ENCODE data around the gene PIP5KL1. TPM values are rescaled to one million over a fixed set of nuclear protein-coding genes. Genes with fewer than 3 reads are reported as not detected.

The PIP5KL1 gene
- total RNA-seq, 4 donors from 2014 or later, result 4.6 TPM; not detected in 3

DNA sequence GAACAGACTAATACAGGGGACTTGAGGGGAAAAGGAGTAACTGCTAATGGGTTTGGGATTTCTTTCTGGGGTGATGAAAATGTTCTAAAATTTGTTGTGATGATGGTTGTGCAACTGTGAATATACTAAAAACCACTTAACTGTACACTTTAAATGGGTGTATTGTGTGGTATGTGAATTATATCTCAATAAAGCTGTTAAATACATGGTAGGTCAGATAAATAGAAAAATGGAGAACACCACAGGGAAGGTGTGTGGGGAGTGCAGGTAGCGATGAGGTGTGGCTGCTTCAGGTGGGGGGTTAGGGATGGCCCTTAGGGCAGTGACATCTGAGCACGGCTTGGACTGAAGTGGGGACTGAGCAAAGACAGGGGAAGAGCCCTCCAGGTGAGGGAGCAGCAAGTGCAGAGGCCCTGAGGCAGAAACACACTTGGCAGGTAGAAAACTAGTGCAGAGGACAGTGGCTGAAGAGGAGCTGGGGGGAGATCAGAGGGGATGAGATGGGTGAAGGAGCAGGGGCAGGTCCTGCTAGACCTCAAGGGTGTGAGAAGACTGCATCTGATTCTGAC, 29.3 kb upstream of the PIP5KL1 start:
- 82 to 88% methylated on average over 2 of the region's 2 CpGs for WGBS, 2 donors (ENCODE audit: low coverage in 1 of 2)
- Histone ChIP-seq H3K4me1 (peaks cover 66 to 76% (median 68%) of the 10 kb centered on the region in 4 donors), H3K9me3 (no peaks in the 10 kb centered on the region), H3K27ac (peak overlapping the region; percentile 94 to 98 (median 98)), H3K4me3 (no peak overlapping the region), H3K36me3 (no peaks in the 10 kb centered on the region), H3K27me3 (no peaks in the 10 kb centered on the region)
- intact Hi-C loops (cut with DNase I; ENCODE audit: low total_unique reads), result no loop called here
- in situ Hi-C loops (cut with MboI; ENCODE audit: low pct_ligation_motif_present in 1 of 4, low pct_unique_long_range_greater_than_20kb in 1 of 4, low sequenced_read_pairs in 3 of 4), result loop anchor here in 1 of 4 donors (25.0 kb wide), 1 partner anchor 152 kb away; no protein-coding TSS in a partner anchor
- DNase-seq, result no peak
- TF ChIP-seq POLR2AphosphoS5 (IDR thresholded peaks at IDR 0.05) (no peak), POLR2A (IDR thresholded peaks at IDR 0.05) (no peak), EP300 (IDR thresholded peaks at IDR 0.05; ENCODE audit: low read depth) (no peak)
- TF ChIP-seq, protein P1, sequence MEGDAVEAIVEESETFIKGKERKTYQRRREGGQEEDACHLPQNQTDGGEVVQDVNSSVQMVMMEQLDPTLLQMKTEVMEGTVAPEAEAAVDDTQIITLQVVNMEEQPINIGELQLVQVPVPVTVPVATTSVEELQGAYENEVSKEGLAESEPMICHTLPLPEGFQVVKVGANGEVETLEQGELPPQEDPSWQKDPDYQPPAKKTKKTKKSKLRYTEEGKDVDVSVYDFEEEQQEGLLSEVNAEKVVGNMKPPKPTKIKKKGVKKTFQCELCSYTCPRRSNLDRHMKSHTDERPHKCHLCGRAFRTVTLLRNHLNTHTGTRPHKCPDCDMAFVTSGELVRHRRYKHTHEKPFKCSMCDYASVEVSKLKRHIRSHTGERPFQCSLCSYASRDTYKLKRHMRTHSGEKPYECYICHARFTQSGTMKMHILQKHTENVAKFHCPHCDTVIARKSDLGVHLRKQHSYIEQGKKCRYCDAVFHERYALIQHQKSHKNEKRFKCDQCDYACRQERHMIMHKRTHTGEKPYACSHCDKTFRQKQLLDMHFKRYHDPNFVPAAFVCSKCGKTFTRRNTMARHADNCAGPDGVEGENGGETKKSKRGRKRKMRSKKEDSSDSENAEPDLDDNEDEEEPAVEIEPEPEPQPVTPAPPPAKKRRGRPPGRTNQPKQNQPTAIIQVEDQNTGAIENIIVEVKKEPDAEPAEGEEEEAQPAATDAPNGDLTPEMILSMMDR (IDR thresholded peaks at IDR 0.05), result no peak

DNA sequence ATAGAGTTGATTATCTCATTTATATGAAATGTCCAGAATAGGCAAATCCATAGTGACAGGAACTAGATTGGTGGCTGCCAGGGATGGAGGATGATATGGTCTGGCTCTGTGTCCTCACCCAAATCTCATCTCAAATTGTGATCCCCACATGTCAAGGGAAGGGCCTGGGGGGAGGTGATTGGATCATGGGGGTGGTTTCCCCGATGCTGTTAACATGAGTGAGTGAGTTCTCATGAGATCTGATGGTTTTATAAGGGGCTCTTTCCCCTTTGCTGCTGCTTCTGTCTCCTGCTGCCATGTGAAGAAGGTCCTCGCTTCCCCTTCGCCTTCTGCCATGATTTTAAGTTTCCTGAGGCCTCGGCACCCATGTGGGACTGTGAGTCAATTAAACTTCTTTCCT, 28.8 kb upstream of the PIP5KL1 start:
- TF ChIP-seq, protein P1 (IDR thresholded peaks at IDR 0.05), result no peak
- TF ChIP-seq POLR2AphosphoS5 (IDR thresholded peaks at IDR 0.05) (no peak), EP300 (IDR thresholded peaks at IDR 0.05; ENCODE audit: low read depth) (no peak)
- Histone ChIP-seq H3K4me3 (no peak overlapping the region), H3K36me3 (no peaks in the 10 kb centered on the region), H3K27ac (peak overlapping the region in 3 of 4 donors; percentile 94 to 98 (median 97)), H3K27me3 (no peaks in the 10 kb centered on the region), H3K4me1 (peaks cover 66 to 76% (median 68%) of the 10 kb centered on the region in 4 donors), H3K9me3 (no peaks in the 10 kb centered on the region)
- no peak for DNase-seq
- intact Hi-C loops (cut with DNase I; ENCODE audit: low total_unique reads), result no loop called here
- in situ Hi-C loops (cut with MboI; ENCODE audit: low pct_ligation_motif_present in 1 of 4, low pct_unique_long_range_greater_than_20kb in 1 of 4, low sequenced_read_pairs in 3 of 4), result loop anchor here in 1 of 4 donors (25.0 kb wide), 1 partner anchor 153 kb away; no protein-coding TSS in a partner anchor
- 89 to 95% methylated on average over 3 to 4 of the region's 4 CpGs for WGBS, 2 donors (ENCODE audit: low coverage in 1 of 2)

DNA sequence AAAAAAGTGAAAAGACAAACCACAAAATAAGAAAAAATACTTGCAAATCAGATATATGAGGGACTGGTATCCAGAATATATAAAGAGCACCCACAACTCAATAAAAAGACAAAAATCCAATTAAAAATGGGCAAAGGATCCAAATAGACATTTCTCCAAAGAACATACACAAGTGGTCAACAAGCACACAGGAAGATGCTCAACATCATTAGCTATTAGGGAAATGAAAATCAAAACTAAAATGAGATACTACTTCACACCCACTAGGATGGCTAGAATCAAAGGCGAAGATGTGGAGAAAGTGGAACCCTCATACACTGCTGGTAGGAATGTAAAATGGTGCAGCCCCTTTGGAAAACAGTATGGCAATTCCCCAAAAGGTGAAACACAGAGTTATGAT, 28.2 kb upstream of the PIP5KL1 start:
- TF ChIP-seq POLR2AphosphoS5 (IDR thresholded peaks at IDR 0.05) (no peak), EP300 (IDR thresholded peaks at IDR 0.05; ENCODE audit: low read depth) (no peak), POLR2A (IDR thresholded peaks at IDR 0.05) (no peak)
- TF ChIP-seq, protein P1 (IDR thresholded peaks at IDR 0.05), result no peak
- intact Hi-C loops (cut with DNase I; ENCODE audit: low total_unique reads), result no loop called here
- Histone ChIP-seq H3K9me3 (no peaks in the 10 kb centered on the region), H3K4me1 (peaks cover 66 to 76% (median 68%) of the 10 kb centered on the region in 4 donors), H3K27ac (peak overlapping the region in 2 of 4 donors; percentile 97 to 98), H3K27me3 (no peaks in the 10 kb centered on the region), H3K36me3 (no peaks in the 10 kb centered on the region), H3K4me3 (no peak overlapping the region)
- in situ Hi-C loops (cut with MboI; ENCODE audit: low pct_ligation_motif_present in 1 of 4, low pct_unique_long_range_greater_than_20kb in 1 of 4, low sequenced_read_pairs in 3 of 4), result loop anchor here in 1 of 4 donors (25.0 kb wide), 1 partner anchor 154 kb away; no protein-coding TSS in a partner anchor
- WGBS, 2 donors (ENCODE audit: low coverage in 1 of 2), result 97 to 100% methylated on average over 1 of the region's 1 CpG
- no peak for DNase-seq

DNA sequence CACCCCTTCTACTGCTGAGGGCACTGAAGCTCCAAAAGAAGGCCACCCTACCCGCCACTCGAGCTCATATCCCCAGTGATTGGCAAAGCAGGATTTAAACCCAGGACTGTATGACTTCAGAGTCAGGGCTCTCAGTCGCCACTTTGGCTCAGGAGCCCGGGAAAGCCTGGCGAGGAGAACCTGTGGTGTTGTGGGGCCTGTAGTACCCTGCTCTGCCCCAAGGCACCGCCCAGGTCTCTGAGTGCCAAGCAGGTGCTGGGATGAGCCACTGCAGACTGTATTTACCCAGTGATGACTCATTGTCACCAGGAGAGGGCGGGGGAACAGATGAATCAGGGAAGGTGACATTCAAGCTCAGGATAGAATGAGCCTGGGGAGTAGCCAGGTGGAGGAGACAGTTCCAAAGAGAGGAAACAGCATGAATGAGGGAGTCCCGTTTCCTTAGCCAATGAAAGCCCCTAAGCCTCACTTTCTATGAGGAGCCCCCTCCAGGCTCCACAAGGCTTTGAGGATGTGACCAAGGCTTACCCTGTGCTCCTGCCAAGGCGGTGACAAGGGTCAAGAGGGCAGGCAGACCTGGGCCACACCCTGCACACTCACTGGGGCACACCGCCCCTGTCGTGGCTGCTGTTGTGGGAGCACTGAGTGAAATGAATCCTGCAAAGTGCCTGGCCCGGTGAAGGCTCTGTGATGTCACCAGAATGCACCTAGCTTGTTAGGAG, 24.9 kb upstream of the PIP5KL1 start:
- Histone ChIP-seq H3K27ac (peak overlapping the region; percentile 82 to 92 (median 87)), H3K36me3 (no peaks in the 10 kb centered on the region), H3K9me3 (no peaks in the 10 kb centered on the region), H3K27me3 (no peaks in the 10 kb centered on the region), H3K4me3 (no peak overlapping the region), H3K4me1 (peaks cover 43 to 72% (median 55%) of the 10 kb centered on the region in 4 donors)
- TF ChIP-seq EP300 (IDR thresholded peaks at IDR 0.05; ENCODE audit: low read depth) (no peak), POLR2A (IDR thresholded peaks at IDR 0.05) (peak; percentile 56), POLR2AphosphoS5 (IDR thresholded peaks at IDR 0.05) (peak; percentile 71 to 86 (median 85))
- TF ChIP-seq, protein P1 (IDR thresholded peaks at IDR 0.05), result peak; percentile 43 to 97 (median 68)
- peak; percentile 93 for DNase-seq
- intact Hi-C loops (cut with DNase I; ENCODE audit: low total_unique reads), result no loop called here
- in situ Hi-C loops (cut with MboI; ENCODE audit: low pct_ligation_motif_present in 1 of 4, low pct_unique_long_range_greater_than_20kb in 1 of 4, low sequenced_read_pairs in 3 of 4), result loop anchor here in 1 of 4 donors (25.0 kb wide), 1 partner anchor 157 kb away; no protein-coding TSS in a partner anchor
- 19% methylated on average over 3 of the region's 12 CpGs; no CpG with 5 or more reads in 1 of the 2 donors for WGBS, 2 donors (ENCODE audit: low coverage in 1 of 2)
